HepG2 (cell line): ENCODE measurements around the gene SDC1. TPM values are rescaled to one million over a fixed set of nuclear protein-coding genes. Genes with fewer than 3 reads are reported as not detected.
A peak's percentile ranks its signal among the peaks of the same experiment; 100 is the strongest.

Source experiments
- AHR ChIP-seq: IDR thresholded peaks from 2 replicates; pipeline ENCODE4 v1.6.1; 2018; ENCODE audit warnings: missing genetic modification reagents, missing compliant biosample characterization
- HOXA7 ChIP-seq: sonication (generic); formaldehyde crosslinking; IDR thresholded peaks from 2 replicates; pipeline ENCODE4 v1.8.1; 2022; ENCODE audit warnings: mild to moderate bottlenecking, missing genetic modification reagents, moderate library complexity
- MED8 ChIP-seq: sonication (generic); formaldehyde crosslinking; IDR thresholded peaks from 2 replicates; pipeline ENCODE4 v1.8.1; 2023; ENCODE audit warnings: mild to moderate bottlenecking, missing genetic modification reagents; ENCODE audit not compliant: insufficient replicate concordance
- MTA3 ChIP-seq: sonication (generic); formaldehyde crosslinking; IDR thresholded peaks from 2 replicates; pipeline ENCODE4 v1.4.0; 2020; ENCODE audit warnings: missing genetic modification reagents
- NKX3-1 ChIP-seq: sonication (generic); formaldehyde crosslinking; IDR thresholded peaks from 2 replicates; pipeline ENCODE4 v1.5.0; 2020; ENCODE audit warnings: missing genetic modification reagents
- SIX4 ChIP-seq: sonication (generic); formaldehyde crosslinking; IDR thresholded peaks from 2 replicates; pipeline ENCODE4 v1.4.0; 2020; ENCODE audit warnings: missing genetic modification reagents
- SMC3 ChIP-seq: IDR thresholded peaks from 2 replicates; pipeline ENCODE4 v1.6.1; 2011; ENCODE audit warnings: low read length, improper control_type of control experiment
- ZBTB26 ChIP-seq: IDR thresholded peaks from 2 replicates; pipeline ENCODE4 v1.6.1; 2016; ENCODE audit warnings: missing compliant biosample characterization, missing genetic modification reagents, borderline replicate concordance
- ZFP91 ChIP-seq: sonication (generic); formaldehyde crosslinking; IDR thresholded peaks from 2 replicates; pipeline ENCODE4 v1.9.0; 2022; ENCODE audit warnings: missing genetic modification reagents, mild to moderate bottlenecking, borderline replicate concordance
- ZNF207 ChIP-seq: fragments of 450-650 bp; IDR thresholded peaks from 2 replicates; pipeline ENCODE4 v1.6.1; 2016; ENCODE audit warnings: antibody characterized with exemption, borderline replicate concordance
- ZNF354B ChIP-seq: sonication (generic); formaldehyde crosslinking; IDR thresholded peaks from 2 replicates; pipeline ENCODE4 v1.8.0; 2022; ENCODE audit warnings: mild to moderate bottlenecking, missing genetic modification reagents
- ZNF430 ChIP-seq: sonication (generic); formaldehyde crosslinking; IDR thresholded peaks from 2 replicates; pipeline ENCODE4 v1.9.0; 2021; ENCODE audit warnings: mild to moderate bottlenecking, missing genetic modification reagents
- ZNF557 ChIP-seq: sonication (generic); formaldehyde crosslinking; IDR thresholded peaks from 2 replicates; pipeline ENCODE4 v1.4.0; 2020; ENCODE audit warnings: missing genetic modification reagents
- ZNF607 ChIP-seq: sonication (generic); formaldehyde crosslinking; IDR thresholded peaks from 2 replicates; pipeline ENCODE4 v1.5.1; 2020; ENCODE audit warnings: missing genetic modification reagents, mild to moderate bottlenecking, borderline replicate concordance
- ZNF639 ChIP-seq: conservative IDR thresholded peaks from 2 replicates; pipeline ENCODE4 v1.6.1; 2018; ENCODE audit warnings: missing genetic modification reagents
- ZNF710 ChIP-seq: sonication (generic); formaldehyde crosslinking; IDR thresholded peaks from 2 replicates; pipeline ENCODE4 v1.5.0; 2020; ENCODE audit warnings: mild to moderate bottlenecking, missing genetic modification reagents, borderline replicate concordance
- ZNF790 ChIP-seq: sonication (generic); formaldehyde crosslinking; IDR thresholded peaks from 2 replicates; pipeline ENCODE4 v1.8.0; 2022; ENCODE audit warnings: missing genetic modification reagents, mild to moderate bottlenecking, borderline replicate concordance
- ZSCAN30 ChIP-seq: sonication (generic); formaldehyde crosslinking; IDR thresholded peaks from 2 replicates; pipeline ENCODE4 v1.5.0; 2020; ENCODE audit warnings: mild to moderate bottlenecking, missing genetic modification reagents
- polyA plus RNA-seq, 8 experiments: library from polyadenylated mRNA; depleted of rRNA in 3 of 8; stranded (reverse) in 7 of 8; unstranded in 1 of 8; fragments of >200 nt; fragmentation: Illumina TruSeq in 4 of 8; extraction: Trizol in 4 of 8; gene quantifications; 2 replicates each; pipeline versions ENCODE4 v1.2.1 to v1.2.3, GENCODE V29; 2011 to 2016; ENCODE audit warnings: low read depth in 4 of 8, missing spikeins in 1 of 8, mixed read lengths in 1 of 8; ENCODE audit not compliant: insufficient read depth in 1 of 8
- total RNA-seq, 5 experiments: library from RNA; depleted of rRNA; stranded (reverse); fragments of >200 nt; fragmentation: Illumina TruSeq; extraction: Trizol; gene quantifications; 2 replicates each; pipeline ENCODE4 v1.2.3, GENCODE V29; 2016; ENCODE audit warnings: low read depth in 1 of 5
- TF ChIP-seq, protein P1 (sequence below): IDR thresholded peaks from 2 replicates; pipeline ENCODE4 v1.6.1; 2016
- TF ChIP-seq, protein P2 (sequence below): sonication (generic); formaldehyde crosslinking; IDR thresholded peaks from 2 replicates; pipeline ENCODE4 v1.5.1; 2020; ENCODE audit warnings: missing genetic modification reagents, mild to moderate bottlenecking, borderline replicate concordance

SDC1 gene
- total and polyA plus RNA-seq, 2 of the 13 experiments (the other 11 are each of a cell fraction or from before 2014, with no cell fraction given): 108 to 119 TPM

- peak; percentile 61; the same call in 1 of the 2 replicates for TF ChIP-seq ZNF710 (CRISPR knock-in tag)
- TF ChIP-seq ZNF430 (CRISPR knock-in tag): peak; percentile 90
- TF ChIP-seq ZNF207: no peak
- no peak for TF ChIP-seq NKX3-1
- TF ChIP-seq ZNF607 (CRISPR knock-in tag): peak; percentile 82; the same call in 1 of the 2 replicates
- no peak for TF ChIP-seq MTA3 (CRISPR knock-in tag)
- TF ChIP-seq, protein P1, sequence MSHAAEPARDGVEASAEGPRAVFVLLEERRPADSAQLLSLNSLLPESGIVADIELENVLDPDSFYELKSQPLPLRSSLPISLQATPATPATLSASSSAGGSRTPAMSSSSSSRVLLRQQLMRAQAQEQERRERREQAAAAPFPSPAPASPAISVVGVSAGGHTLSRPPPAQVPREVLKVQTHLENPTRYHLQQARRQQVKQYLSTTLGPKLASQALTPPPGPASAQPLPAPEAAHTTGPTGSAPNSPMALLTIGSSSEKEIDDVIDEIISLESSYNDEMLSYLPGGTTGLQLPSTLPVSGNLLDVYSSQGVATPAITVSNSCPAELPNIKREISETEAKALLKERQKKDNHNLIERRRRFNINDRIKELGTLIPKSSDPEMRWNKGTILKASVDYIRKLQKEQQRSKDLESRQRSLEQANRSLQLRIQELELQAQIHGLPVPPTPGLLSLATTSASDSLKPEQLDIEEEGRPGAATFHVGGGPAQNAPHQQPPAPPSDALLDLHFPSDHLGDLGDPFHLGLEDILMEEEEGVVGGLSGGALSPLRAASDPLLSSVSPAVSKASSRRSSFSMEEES (CRISPR knock-in tag): peak; percentile 58
- TF ChIP-seq SMC3: peak; percentile 35; the same call in 1 of the 2 replicates
- TF ChIP-seq ZFP91 (CRISPR knock-in tag): peak; percentile 72
- no peak for TF ChIP-seq HOXA7 (CRISPR knock-in tag)
- TF ChIP-seq ZNF354B: no peak
- TF ChIP-seq MED8: no peak
- 0 out of 2 replicates have a peak, but pooled peaks have one; percentile 39 for TF ChIP-seq ZNF639 (CRISPR knock-in tag)
- TF ChIP-seq ZNF557: no peak
- TF ChIP-seq ZNF790 (CRISPR knock-in tag): no peak; the same call in 1 of the 2 replicates
- TF ChIP-seq AHR: 0 out of 2 replicates have a peak, but pooled peaks have one; percentile 61
- TF ChIP-seq ZBTB26 (CRISPR knock-in tag): peak; percentile 69; the same call in 1 of the 2 replicates
- no peak for TF ChIP-seq SIX4 (CRISPR knock-in tag)
- TF ChIP-seq, protein P2, sequence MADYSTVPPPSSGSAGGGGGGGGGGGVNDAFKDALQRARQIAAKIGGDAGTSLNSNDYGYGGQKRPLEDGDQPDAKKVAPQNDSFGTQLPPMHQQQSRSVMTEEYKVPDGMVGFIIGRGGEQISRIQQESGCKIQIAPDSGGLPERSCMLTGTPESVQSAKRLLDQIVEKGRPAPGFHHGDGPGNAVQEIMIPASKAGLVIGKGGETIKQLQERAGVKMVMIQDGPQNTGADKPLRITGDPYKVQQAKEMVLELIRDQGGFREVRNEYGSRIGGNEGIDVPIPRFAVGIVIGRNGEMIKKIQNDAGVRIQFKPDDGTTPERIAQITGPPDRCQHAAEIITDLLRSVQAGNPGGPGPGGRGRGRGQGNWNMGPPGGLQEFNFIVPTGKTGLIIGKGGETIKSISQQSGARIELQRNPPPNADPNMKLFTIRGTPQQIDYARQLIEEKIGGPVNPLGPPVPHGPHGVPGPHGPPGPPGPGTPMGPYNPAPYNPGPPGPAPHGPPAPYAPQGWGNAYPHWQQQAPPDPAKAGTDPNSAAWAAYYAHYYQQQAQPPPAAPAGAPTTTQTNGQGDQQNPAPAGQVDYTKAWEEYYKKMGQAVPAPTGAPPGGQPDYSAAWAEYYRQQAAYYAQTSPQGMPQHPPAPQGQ (CRISPR knock-in tag): 0 out of 2 replicates have a peak, but pooled peaks have one; percentile 53
- no peak for TF ChIP-seq ZSCAN30 (CRISPR knock-in tag)
Measured at GRCh38 chr2:20196053-20196656, 28.8 kb downstream of the SDC1 start (continued).
